ENCODE data around the gene NKAIN4.
A peak's percentile ranks its signal among the peaks of the same experiment; 100 is the strongest.
"Not testable (repeated sequence)": the region's sequence is repeated elsewhere in the genome, so short reads cannot be mapped to it uniquely, and the experiment has no call there.

NKAIN4 gene

GRCh38 chr20:63226042-63226943 is 28.0 kb downstream of the NKAIN4 start:
- H3K4me3 Mint-ChIP-seq, result no peak overlapping the region
- H3K27me3 Mint-ChIP-seq, result peaks cover 11% of the 10 kb centered on the region
- no peaks in the 10 kb centered on the region for H3K4me1 Mint-ChIP-seq
- H3K27ac Mint-ChIP-seq, result no peak overlapping the region
- H3K9me3 Mint-ChIP-seq, result no peaks in the 10 kb centered on the region
- no peaks in the 10 kb centered on the region for H3K36me3 Mint-ChIP-seq

- Mint-ChIP-seq H3K36me3 (no peaks in the 10 kb centered on the region), H3K27ac (no peak overlapping the region), H3K9me3 (no peaks in the 10 kb centered on the region), H3K4me3 (no peak overlapping the region), H3K4me1 (no peaks in the 10 kb centered on the region), H3K27me3 (peaks cover 4% of the 10 kb centered on the region)
These were observed 29.2 kb downstream of the NKAIN4 start for GRCh38 chr20:63225082-63225454.

GRCh38 chr20:63224412-63225081 is 29.7 kb downstream of the NKAIN4 start:
- no peak overlapping the region for H3K27ac Mint-ChIP-seq
- no peaks in the 10 kb centered on the region for H3K36me3 Mint-ChIP-seq
- H3K4me1 Mint-ChIP-seq, result no peaks in the 10 kb centered on the region
- peaks cover 3% of the 10 kb centered on the region for H3K27me3 Mint-ChIP-seq
- H3K9me3 Mint-ChIP-seq, result no peaks in the 10 kb centered on the region
- no peak overlapping the region for H3K4me3 Mint-ChIP-seq

GRCh38 chr20:63223826-63224207 is 30.4 kb downstream of the NKAIN4 start:
- H3K4me1 Mint-ChIP-seq, result no peaks in the 10 kb centered on the region
- no peaks in the 10 kb centered on the region for H3K36me3 Mint-ChIP-seq
- no peaks in the 10 kb centered on the region for H3K27me3 Mint-ChIP-seq
- no peak overlapping the region for H3K27ac Mint-ChIP-seq
- H3K9me3 Mint-ChIP-seq, result no peaks in the 10 kb centered on the region
- no peak overlapping the region for H3K4me3 Mint-ChIP-seq

- Mint-ChIP-seq H3K9me3 (no peaks in the 10 kb centered on the region), H3K4me3 (no peak overlapping the region), H3K36me3 (no peaks in the 10 kb centered on the region), H3K4me1 (no peaks in the 10 kb centered on the region), H3K27ac (no peak overlapping the region), H3K27me3 (no peaks in the 10 kb centered on the region)
These were observed 31.0 kb downstream of the NKAIN4 start for GRCh38 chr20:63223121-63223825.

- Mint-ChIP-seq H3K4me3 (no peak overlapping the region), H3K9me3 (no peaks in the 10 kb centered on the region), H3K27ac (no peak overlapping the region), H3K4me1 (no peaks in the 10 kb centered on the region), H3K27me3 (no peaks in the 10 kb centered on the region), H3K36me3 (no peaks in the 10 kb centered on the region)
These were observed 31.7 kb downstream of the NKAIN4 start for GRCh38 chr20:63222541-63222940.

- not testable (repeated sequence) for H3K27ac Mint-ChIP-seq, H3K4me3 Mint-ChIP-seq
These were observed 32.7 kb downstream of the NKAIN4 start for GRCh38 chr20:63221400-63222053.

GRCh38 chr20:63220696-63221399 is 33.4 kb downstream of the NKAIN4 start:
- Mint-ChIP-seq H3K9me3 (no peaks in the 10 kb centered on the region), H3K27ac (no peak overlapping the region), H3K36me3 (no peaks in the 10 kb centered on the region), H3K4me3 (no peak overlapping the region), H3K4me1 (peaks cover 5% of the 10 kb centered on the region), H3K27me3 (no peaks in the 10 kb centered on the region)

More at GRCh38 chr20:63221400-63222053, 32.7 kb downstream of the NKAIN4 start:
- H3K27me3 Mint-ChIP-seq, H3K36me3 Mint-ChIP-seq, H3K4me1 Mint-ChIP-seq, H3K9me3 Mint-ChIP-seq: not testable (repeated sequence)

- Mint-ChIP-seq H3K4me1 (peaks cover 7% of the 10 kb centered on the region), H3K27ac (peak overlapping the region; percentile 6), H3K36me3 (no peaks in the 10 kb centered on the region), H3K9me3 (no peaks in the 10 kb centered on the region), H3K27me3 (no peaks in the 10 kb centered on the region), H3K4me3 (no peak overlapping the region)
These were observed 34.3 kb downstream of the NKAIN4 start for GRCh38 chr20:63219866-63220521.

- H3K27ac Mint-ChIP-seq, result no peak overlapping the region
- H3K36me3 Mint-ChIP-seq, result peaks cover 2% of the 10 kb centered on the region
These were observed 34.8 kb downstream of the NKAIN4 start for GRCh38 chr20:63219447-63219821.

GRCh38 chr20:63218701-63219446 is 35.4 kb downstream of the NKAIN4 start:
- no peaks in the 10 kb centered on the region for H3K9me3 Mint-ChIP-seq
- peaks cover 18% of the 10 kb centered on the region for H3K4me1 Mint-ChIP-seq
- no peaks in the 10 kb centered on the region for H3K27me3 Mint-ChIP-seq
- H3K36me3 Mint-ChIP-seq, result peaks cover 6% of the 10 kb centered on the region
- no peak overlapping the region for H3K27ac Mint-ChIP-seq
- H3K4me3 Mint-ChIP-seq, result no peak overlapping the region

More at GRCh38 chr20:63219447-63219821, 34.8 kb downstream of the NKAIN4 start:
- no peaks in the 10 kb centered on the region for H3K27me3 Mint-ChIP-seq
- H3K4me1 Mint-ChIP-seq, result peaks cover 13% of the 10 kb centered on the region
- H3K9me3 Mint-ChIP-seq, result no peaks in the 10 kb centered on the region
- no peak overlapping the region for H3K4me3 Mint-ChIP-seq

GRCh38 chr20:63217706-63218105 is 36.6 kb downstream of the NKAIN4 start:
- H3K9me3 Mint-ChIP-seq, result no peaks in the 10 kb centered on the region
- peaks cover 13% of the 10 kb centered on the region for H3K36me3 Mint-ChIP-seq
- H3K27ac Mint-ChIP-seq, result no peak overlapping the region
- peaks cover 30% of the 10 kb centered on the region for H3K4me1 Mint-ChIP-seq
- no peaks in the 10 kb centered on the region for H3K27me3 Mint-ChIP-seq
- H3K4me3 Mint-ChIP-seq, result no peak overlapping the region

- peak overlapping the region; percentile 92 for H3K27ac Mint-ChIP-seq
- peak overlapping the region; percentile 89 for H3K4me3 Mint-ChIP-seq
These were observed 37.3 kb downstream of the NKAIN4 start for GRCh38 chr20:63216849-63217471.

More at GRCh38 chr20:63216849-63217471, 37.3 kb downstream of the NKAIN4 start:
- Mint-ChIP-seq H3K27me3 (no peaks in the 10 kb centered on the region), H3K36me3 (peaks cover 16% of the 10 kb centered on the region), H3K9me3 (no peaks in the 10 kb centered on the region), H3K4me1 (peaks cover 38% of the 10 kb centered on the region)

Measured in activated naive CD4-positive, alpha-beta T cell treated with anti-CD3 and anti-CD28 coated beads, Interleukin-2, amount 50 U/mL, for 24 hours (primary cell).